K562 (cell line): ENCODE data around the gene EAF1. TPM values are rescaled to one million over a fixed set of nuclear protein-coding genes. Genes with fewer than 3 reads are reported as not detected.

ENCODE experiments used
- ATAC-seq: fragments of 200-7000 bp; cut with Tn5 transposase; 3 replicates; pipeline ENCODE4 v1.9.1; 2020; ENCODE audit warnings: moderate library complexity
- BruUV-seq: library from RNA; stranded (reverse); fragments of 400-500 nt; replicated peaks from 2 replicates; lab custom pipeline; 2021; lab: Mats Ljungman, UMichigan
- CTCF ChIA-PET: fragments of 300-600 bp; formaldehyde crosslinking; extraction: SDS; loops from one replicate; lab custom pipeline; 2021; ENCODE audit warnings: low intra/inter-chr PET ratio; lab: Yijun Ruan, JAX
- POLR2A ChIA-PET: fragments of 300-600, 350-650 bp; sonication (Branson Sonifier 250); formaldehyde crosslinking; extraction: SDS; loops from one replicate; lab custom pipeline; 2021; ENCODE audit warnings: antibody characterized with exemption, inconsistent platforms; lab: Yijun Ruan, JAX
- DNase-seq, 4 experiments: peaks; one replicate each; pipeline versions ENCODE4 v3.0.0 to v3.0.0-alpha.2; 2011 to 2018; ENCODE audit warnings: low spot score in 3 of 4, mixed read lengths in 3 of 4; ENCODE audit errors: extremely low read depth in 1 of 4
- FAIRE-seq: peaks from 2 replicates; lab custom pipeline; 2011; peaks lifted over from hg19 to GRCh38; lab: Jason Lieb, UNC
- H2AFZ ChIP-seq: 2 replicates; pipeline ENCODE4 v1.6.0; 2011; ENCODE audit warnings: low read depth, low read length, control low read depth, inconsistent platforms
- H3K27ac ChIP-seq: fragments of 200-600 bp; 3 replicates; pipeline ENCODE4 v1.8.0; 2011; ENCODE audit warnings: low read depth, mild to moderate bottlenecking, control low read depth, inconsistent platforms, low read length, moderate library complexity, mixed read lengths; ENCODE audit errors: extremely low read depth
- H3K27me3 ChIP-seq, 2 experiments: fragments of 300-600 bp in 1 of 2; 2 replicates in 1 of 2; 3 replicates in 1 of 2; pipeline versions ENCODE4 v1.6.0 to v1.8.0; 2011; ENCODE audit warnings: inconsistent platforms in 2 of 2, low read length in 2 of 2, mild to moderate bottlenecking in 1 of 2, mixed read lengths in 1 of 2, moderate library complexity in 1 of 2; ENCODE audit not compliant: control insufficient read depth in 2 of 2, insufficient read depth in 2 of 2
- H3K36me3 ChIP-seq: fragments of 300-600 bp; 3 replicates; pipeline ENCODE4 v1.8.0; 2011; ENCODE audit warnings: mild to moderate bottlenecking, low read length, inconsistent platforms; ENCODE audit not compliant: control insufficient read depth, insufficient read depth
- H3K4me1 ChIP-seq, 2 experiments: fragments of 200-600 bp in 1 of 2; replicated peaks in 1 of 2; 2 replicates in 1 of 2; 3 replicates in 1 of 2; pipeline versions ENCODE4 v1.5.1 to v1.8.0; 2011; ENCODE audit warnings: inconsistent platforms in 2 of 2, low read length in 2 of 2, mild to moderate bottlenecking in 1 of 2, mixed read lengths in 1 of 2, moderate library complexity in 1 of 2; ENCODE audit not compliant: control insufficient read depth in 2 of 2, insufficient read depth in 2 of 2
- H3K4me2 ChIP-seq: 2 replicates; pipeline ENCODE4 v1.6.1; 2011; ENCODE audit warnings: low read length, control low read depth, inconsistent platforms, mixed read lengths; ENCODE audit not compliant: insufficient read depth
- H3K4me3 ChIP-seq: fragments of 200-600 bp; sonication (generic), shearing (Covaris generic); 2 replicates; pipeline ENCODE4 v1.5.1; 2016; ENCODE audit warnings: control low read depth, inconsistent platforms
- H3K79me2 ChIP-seq: fragments of 200-600 bp; 3 replicates; pipeline ENCODE4 v1.8.0; 2011; ENCODE audit warnings: low read length, inconsistent platforms; ENCODE audit not compliant: control insufficient read depth, insufficient read depth
- H3K9ac ChIP-seq, 2 experiments: 2 replicates each; pipeline versions ENCODE4 v1.6.0 to v1.6.1; 2011; ENCODE audit warnings: low read depth in 2 of 2, low read length in 2 of 2, control low read depth in 1 of 2, inconsistent platforms in 1 of 2, mild to moderate bottlenecking in 1 of 2, mixed read lengths in 1 of 2; ENCODE audit not compliant: insufficient read depth in 1 of 2
- H3K9me1 ChIP-seq: one replicate; pipeline ENCODE4 v1.6.0; 2011; ENCODE audit warnings: inconsistent platforms, mild to moderate bottlenecking, low read length, moderate library complexity; ENCODE audit not compliant: control insufficient read depth, insufficient read depth
- H3K9me3 ChIP-seq: replicated peaks from 2 replicates; pipeline ENCODE4 v1.5.1; 2011; ENCODE audit warnings: low read depth, low read length, inconsistent platforms; ENCODE audit not compliant: control insufficient read depth, insufficient read depth
- H4K20me1 ChIP-seq: replicated peaks from 2 replicates; pipeline ENCODE4 v1.6.1; 2011; ENCODE audit warnings: low read length, inconsistent platforms, mixed read lengths; ENCODE audit not compliant: control insufficient read depth, insufficient read depth
- HCFC1 ChIP-seq: IDR thresholded peaks from 2 replicates; pipeline ENCODE4 v1.6.1; 2012; ENCODE audit warnings: low read depth, low read length, improper control_type of control experiment
- HDAC2 ChIP-seq: fragments of 450-650 bp; IDR thresholded peaks from 2 replicates; pipeline ENCODE4 v1.6.1; 2016; ENCODE audit warnings: mild to moderate bottlenecking
- KAT2B ChIP-seq: IDR thresholded peaks from one replicate; pipeline ENCODE4 v1.6.1; 2012; ENCODE audit warnings: low read depth, mild to moderate bottlenecking, control low read depth, inconsistent platforms, low read length, moderate library complexity
- RBBP5 ChIP-seq: fragments of 200-600 bp; sonication (generic); IDR thresholded peaks from 2 replicates; pipeline ENCODE4 v1.6.1; 2012; ENCODE audit warnings: borderline replicate concordance, mild to moderate bottlenecking, low read length, control low read depth, inconsistent platforms; ENCODE audit not compliant: insufficient read depth, poor library complexity, severe bottlenecking
- RBM25 ChIP-seq: fragments of 200-400 bp; formaldehyde crosslinking; IDR thresholded peaks from 2 replicates; pipeline ENCODE4 v1.6.1; 2018; ENCODE audit warnings: low read length, low read depth, moderate library complexity; ENCODE audit not compliant: severe bottlenecking
- RFX7 ChIP-seq: fragments of 250-450 bp; sonication (Bioruptor Pico); IDR thresholded peaks from 2 replicates; pipeline ENCODE4 v1.5.1; 2021; ENCODE audit warnings: mild to moderate bottlenecking
- SMARCA5 ChIP-seq: fragments of 450-650 bp; IDR thresholded peaks from 2 replicates; pipeline ENCODE4 v1.6.1; 2016
- ZFPM2 ChIP-seq: fragments of 250-450 bp; sonication (Bioruptor Pico); IDR thresholded peaks from 2 replicates; pipeline ENCODE4 v1.5.1; 2022; ENCODE audit warnings: mild to moderate bottlenecking
- ZNF239 ChIP-seq: fragments of 250-450 bp; sonication (Bioruptor Pico); IDR thresholded peaks from 2 replicates; pipeline ENCODE4 v1.4.0; 2020; ENCODE audit warnings: mild to moderate bottlenecking
- ZNF586 ChIP-seq: fragments of 450-650 bp; formaldehyde crosslinking; conservative IDR thresholded peaks from 2 replicates; pipeline ENCODE4 v1.4.0; 2020; ENCODE audit warnings: mild to moderate bottlenecking, moderate library complexity
- ZNF780A ChIP-seq: fragments of 250-450 bp; sonication (Bioruptor Pico); IDR thresholded peaks from 2 replicates; pipeline ENCODE4 v1.5.0; 2021; ENCODE audit warnings: mild to moderate bottlenecking
- WGBS: fragments of 100-300 bp; shearing (Covaris generic); methylation state at CpG from one replicate; pipeline ENCODE4 v1.1.6; 2016; ENCODE audit warnings: low coverage, mixed read lengths; ENCODE audit not compliant: insufficient coverage; ENCODE audit errors: missing lambda C conversion rate; 5-methylcytosine and 5-hydroxymethylcytosine counted together
- in situ Hi-C: fragments of 300-500 bp; cut with MboI; formaldehyde crosslinking; loops from 4 replicates; pipeline ENCODE4 v1.15.0; 2018; ENCODE audit warnings: inconsistent platforms, mixed read lengths
- intact Hi-C: fragments of 100-400 bp; cut with micrococcal nuclease; formaldehyde crosslinking; loops from 2 replicates; pipeline ENCODE4 v1.14.2; 2022
- polyA plus RNA-seq, 8 experiments: library from polyadenylated mRNA; depleted of rRNA in 4 of 8; stranded (reverse) in 5 of 8; unstranded in 3 of 8; fragments of >200 nt; fragmentation: Nextera tagmentation in 2 of 8; fragmentation: Illumina TruSeq in 1 of 8; extraction: Ambion mirVana in 2 of 8; extraction: Trizol in 1 of 8; gene quantifications; 2 replicates each; pipeline versions ENCODE4 v1.2.1 to v1.2.3, GENCODE V29; 2011 to 2014; ENCODE audit warnings: inconsistent platforms in 1 of 8, missing spikeins in 1 of 8
- total RNA-seq, 7 experiments: library from RNA; depleted of rRNA in 6 of 7; stranded (reverse); fragments of >200 nt in 6 of 7; fragmentation: Illumina TruSeq in 2 of 7; extraction: Trizol in 2 of 7; gene quantifications; 2 replicates each; pipeline versions ENCODE4 v1.2.1 to v1.2.3, GENCODE V29; 2011 to 2021; ENCODE audit warnings: low replicate concordance in 1 of 7
- TF ChIP-seq, protein P1 (sequence below): sonication (generic); formaldehyde crosslinking; IDR thresholded peaks from 2 replicates; pipeline ENCODE4 v1.8.0; 2022; ENCODE audit warnings: missing genetic modification reagents, mild to moderate bottlenecking, borderline replicate concordance
- TF ChIP-seq, protein P2 (sequence below): fragments of 450-650 bp; IDR thresholded peaks from 2 replicates; pipeline ENCODE4 v1.6.1; 2018; ENCODE audit warnings: mild to moderate bottlenecking, low read depth; ENCODE audit not compliant: partially characterized antibody
- TF ChIP-seq, protein P3 (sequence below): fragments of 250-450 bp; sonication (Bioruptor Pico); IDR thresholded peaks from 2 replicates; pipeline ENCODE4 v1.4.0; 2020; ENCODE audit warnings: mild to moderate bottlenecking
- TF ChIP-seq, protein P4 (sequence below), 2 experiments: fragments of 450-650 bp; conservative IDR thresholded peaks; 2 replicates each; pipeline ENCODE4 v1.6.1; 2017; ENCODE audit warnings: mild to moderate bottlenecking in 2 of 2, moderate library complexity in 2 of 2

Gene EAF1
- total and polyA plus RNA-seq, 9 of the 15 experiments (the other 6 are each of a cell fraction or from before 2014, with no cell fraction given) = 7.0 to 26.8 (median 20.4) TPM

DNA sequence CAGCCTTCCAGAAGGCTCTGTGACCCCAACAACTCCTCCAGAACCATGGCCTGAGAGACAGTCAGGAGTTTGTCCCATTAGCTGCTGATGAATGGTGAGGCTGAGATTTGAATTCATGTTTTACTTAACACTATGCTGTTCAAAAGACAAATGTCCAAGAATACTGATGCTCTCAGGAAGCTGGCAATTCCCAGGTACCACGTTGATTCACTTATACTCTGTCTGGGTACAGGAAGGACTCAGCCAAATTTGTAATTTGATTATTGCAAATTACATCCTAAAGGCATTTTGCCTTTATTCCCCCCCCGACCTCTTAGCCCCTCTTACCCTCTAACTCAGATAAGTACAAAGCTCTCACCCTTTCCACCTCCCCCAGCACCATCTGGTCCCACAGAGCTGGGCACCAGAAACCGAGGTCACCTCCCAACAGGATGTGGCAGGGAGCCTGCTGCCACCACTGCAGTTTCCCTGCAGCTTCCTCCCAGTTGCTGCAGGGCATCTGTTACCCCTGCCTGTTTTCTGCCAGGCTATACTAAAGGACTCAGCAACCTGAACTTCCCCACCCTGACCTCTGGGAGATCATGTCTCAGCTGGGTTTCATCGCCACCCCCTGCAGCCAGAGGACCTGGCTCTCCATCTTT, 33.6 kb downstream of the EAF1 start:
- no peaks in the 10 kb centered on the region for H3K36me3 ChIP-seq
- no peak for DNase-seq
- ChIA-PET CTCF (no interaction called here), POLR2A (interaction anchor here (0.6 to 1.8 kb wide), 2 partner anchors 10 to 356 kb away, joined by 3 to 6 read pairs; no protein-coding TSS in a partner anchor)
- peaks cover 27 to 31% of the 10 kb centered on the region in 2 experiments for H3K27me3 ChIP-seq
- ATAC-seq = no peak; the same call in 2 of the 3 replicates
- H2AFZ ChIP-seq = no peak overlapping the region
- no peak overlapping the region for H3K4me2 ChIP-seq
- no peak for FAIRE-seq
- no peaks in the 10 kb centered on the region for H3K4me1 ChIP-seq
- no peak overlapping the region for H3K27ac ChIP-seq
- no peaks in the 10 kb centered on the region for H3K9me3 ChIP-seq
- H3K79me2 ChIP-seq = no peaks in the 10 kb centered on the region
- H4K20me1 ChIP-seq = no peaks in the 10 kb centered on the region
- intact Hi-C loops (no loop called here), in situ Hi-C loops (no loop called here)
- H3K9ac ChIP-seq = no peak overlapping the region
- no peaks in the 10 kb centered on the region for H3K9me1 ChIP-seq
- no peak overlapping the region for H3K4me3 ChIP-seq
- BruUV-seq = no TSS peak
- WGBS = 2% methylated on average over 4 of the region's 4 CpGs
- TF ChIP-seq, protein P1, sequence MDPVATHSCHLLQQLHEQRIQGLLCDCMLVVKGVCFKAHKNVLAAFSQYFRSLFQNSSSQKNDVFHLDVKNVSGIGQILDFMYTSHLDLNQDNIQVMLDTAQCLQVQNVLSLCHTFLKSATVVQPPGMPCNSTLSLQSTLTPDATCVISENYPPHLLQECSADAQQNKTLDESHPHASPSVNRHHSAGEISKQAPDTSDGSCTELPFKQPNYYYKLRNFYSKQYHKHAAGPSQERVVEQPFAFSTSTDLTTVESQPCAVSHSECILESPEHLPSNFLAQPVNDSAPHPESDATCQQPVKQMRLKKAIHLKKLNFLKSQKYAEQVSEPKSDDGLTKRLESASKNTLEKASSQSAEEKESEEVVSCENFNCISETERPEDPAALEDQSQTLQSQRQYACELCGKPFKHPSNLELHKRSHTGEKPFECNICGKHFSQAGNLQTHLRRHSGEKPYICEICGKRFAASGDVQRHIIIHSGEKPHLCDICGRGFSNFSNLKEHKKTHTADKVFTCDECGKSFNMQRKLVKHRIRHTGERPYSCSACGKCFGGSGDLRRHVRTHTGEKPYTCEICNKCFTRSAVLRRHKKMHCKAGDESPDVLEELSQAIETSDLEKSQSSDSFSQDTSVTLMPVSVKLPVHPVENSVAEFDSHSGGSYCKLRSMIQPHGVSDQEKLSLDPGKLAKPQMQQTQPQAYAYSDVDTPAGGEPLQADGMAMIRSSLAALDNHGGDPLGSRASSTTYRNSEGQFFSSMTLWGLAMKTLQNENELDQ = no peak
- TF ChIP-seq HCFC1 = no peak
- no peak for TF ChIP-seq RBM25
- TF ChIP-seq SMARCA5 = no peak
- TF ChIP-seq, protein P2, sequence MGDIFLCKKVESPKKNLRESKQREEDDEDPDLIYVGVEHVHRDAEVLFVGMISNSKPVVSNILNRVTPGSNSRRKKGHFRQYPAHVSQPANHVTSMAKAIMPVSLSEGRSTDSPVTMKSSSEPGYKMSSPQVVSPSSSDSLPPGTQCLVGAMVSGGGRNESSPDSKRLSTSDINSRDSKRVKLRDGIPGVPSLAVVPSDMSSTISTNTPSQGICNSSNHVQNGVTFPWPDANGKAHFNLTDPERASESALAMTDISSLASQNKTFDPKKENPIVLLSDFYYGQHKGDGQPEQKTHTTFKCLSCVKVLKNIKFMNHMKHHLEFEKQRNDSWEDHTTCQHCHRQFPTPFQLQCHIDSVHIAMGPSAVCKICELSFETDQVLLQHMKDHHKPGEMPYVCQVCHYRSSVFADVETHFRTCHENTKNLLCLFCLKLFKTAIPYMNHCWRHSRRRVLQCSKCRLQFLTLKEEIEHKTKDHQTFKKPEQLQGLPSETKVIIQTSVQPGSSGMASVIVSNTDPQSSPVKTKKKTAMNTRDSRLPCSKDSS = no peak
- no peak for TF ChIP-seq ZNF239 (CRISPR knock-in tag)
- no peak for TF ChIP-seq HDAC2
- TF ChIP-seq ZNF780A = no peak
- TF ChIP-seq, protein P3, sequence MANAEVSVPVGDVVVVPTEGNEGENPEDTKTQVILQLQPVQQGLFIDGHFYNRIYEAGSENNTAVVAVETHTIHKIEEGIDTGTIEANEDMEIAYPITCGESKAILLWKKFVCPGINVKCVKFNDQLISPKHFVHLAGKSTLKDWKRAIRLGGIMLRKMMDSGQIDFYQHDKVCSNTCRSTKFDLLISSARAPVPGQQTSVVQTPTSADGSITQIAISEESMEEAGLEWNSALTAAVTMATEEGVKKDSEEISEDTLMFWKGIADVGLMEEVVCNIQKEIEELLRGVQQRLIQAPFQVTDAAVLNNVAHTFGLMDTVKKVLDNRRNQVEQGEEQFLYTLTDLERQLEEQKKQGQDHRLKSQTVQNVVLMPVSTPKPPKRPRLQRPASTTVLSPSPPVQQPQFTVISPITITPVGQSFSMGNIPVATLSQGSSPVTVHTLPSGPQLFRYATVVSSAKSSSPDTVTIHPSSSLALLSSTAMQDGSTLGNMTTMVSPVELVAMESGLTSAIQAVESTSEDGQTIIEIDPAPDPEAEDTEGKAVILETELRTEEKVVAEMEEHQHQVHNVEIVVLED (CRISPR knock-in tag) = no peak
- no peak for TF ChIP-seq RFX7 (CRISPR knock-in tag)
- TF ChIP-seq, protein P4, sequence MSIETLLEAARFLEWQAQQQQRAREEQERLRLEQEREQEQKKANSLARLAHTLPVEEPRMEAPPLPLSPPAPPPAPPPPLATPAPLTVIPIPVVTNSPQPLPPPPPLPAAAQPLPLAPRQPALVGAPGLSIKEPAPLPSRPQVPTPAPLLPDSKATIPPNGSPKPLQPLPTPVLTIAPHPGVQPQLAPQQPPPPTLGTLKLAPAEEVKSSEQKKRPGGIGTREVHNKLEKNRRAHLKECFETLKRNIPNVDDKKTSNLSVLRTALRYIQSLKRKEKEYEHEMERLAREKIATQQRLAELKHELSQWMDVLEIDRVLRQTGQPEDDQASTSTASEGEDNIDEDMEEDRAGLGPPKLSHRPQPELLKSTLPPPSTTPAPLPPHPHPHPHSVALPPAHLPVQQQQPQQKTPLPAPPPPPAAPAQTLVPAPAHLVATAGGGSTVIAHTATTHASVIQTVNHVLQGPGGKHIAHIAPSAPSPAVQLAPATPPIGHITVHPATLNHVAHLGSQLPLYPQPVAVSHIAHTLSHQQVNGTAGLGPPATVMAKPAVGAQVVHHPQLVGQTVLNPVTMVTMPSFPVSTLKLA (conservative IDR thresholded peaks at IDR 0.05) = no peak
- TF ChIP-seq RBBP5 = no peak
- no peak for TF ChIP-seq ZNF586 (CRISPR knock-in tag)
- no peak for TF ChIP-seq ZFPM2 (CRISPR knock-in tag)
- no peak for TF ChIP-seq KAT2B
